GM23338 (cell line): ENCODE results near the gene COL18A1. TPM values are rescaled to one million over a fixed set of nuclear protein-coding genes. Genes with fewer than 3 reads are reported as not detected.

Experiments used
- ATAC-seq: fragments of 200-7000 bp; cut with Tn5 transposase; 3 replicates; pipeline ENCODE4 v1.9.1; 2020
- DNase-seq: peaks from one replicate; pipeline ENCODE4 v3.0.0-alpha.2; 2015; ENCODE audit warnings: low spot score
- H2AFZ ChIP-seq: fragments of 200-600 bp; sonication (generic); 2 replicates; pipeline ENCODE4 v1.8.0; 2016; ENCODE audit warnings: antibody characterized with exemption, mild to moderate bottlenecking, moderate library complexity
- H3F3A ChIP-seq: fragments of 200-600 bp; sonication (generic); replicated peaks from 2 replicates; pipeline ENCODE4 v1.8.0; 2017; ENCODE audit warnings: antibody characterized with exemption, mixed run types, low read depth
- H3K27ac ChIP-seq: fragments of 200-600 bp; sonication (generic); 2 replicates; pipeline ENCODE4 v1.6.1; 2016; ENCODE audit warnings: low read depth
- H3K27me3 ChIP-seq: fragments of 200-600 bp; sonication (generic); 2 replicates; pipeline ENCODE4 v1.8.0; 2016; ENCODE audit warnings: mild to moderate bottlenecking, mixed run types, moderate library complexity; ENCODE audit not compliant: insufficient read depth
- H3K36me3 ChIP-seq: fragments of 200-600 bp; sonication (generic); 2 replicates; pipeline ENCODE4 v1.8.0; 2016; ENCODE audit warnings: mild to moderate bottlenecking; ENCODE audit not compliant: insufficient read depth
- H3K4me1 ChIP-seq: fragments of 200-600 bp; sonication (generic); 2 replicates; pipeline ENCODE4 v1.8.0; 2016; ENCODE audit warnings: mild to moderate bottlenecking, moderate library complexity; ENCODE audit not compliant: insufficient read depth
- H3K4me2 ChIP-seq: fragments of 200-600 bp; sonication (generic); 2 replicates; pipeline ENCODE4 v1.7.1; 2017; ENCODE audit warnings: mixed run types
- H3K4me3 ChIP-seq: fragments of 200-600 bp; sonication (generic); 2 replicates; pipeline ENCODE4 v1.6.1; 2016; ENCODE audit warnings: mixed run types
- H3K79me2 ChIP-seq: fragments of 200-600 bp; sonication (generic); replicated peaks from 2 replicates; pipeline ENCODE4 v1.8.0; 2017; ENCODE audit warnings: mild to moderate bottlenecking; ENCODE audit not compliant: insufficient read depth
- H3K9me2 ChIP-seq: fragments of 200-600 bp; sonication (generic); 2 replicates; pipeline ENCODE4 v1.8.0; 2017; ENCODE audit not compliant: insufficient read depth
- H4K20me1 ChIP-seq: fragments of 200-600 bp; sonication (generic); replicated peaks from 2 replicates; pipeline ENCODE4 v1.8.0; 2017; ENCODE audit warnings: mild to moderate bottlenecking; ENCODE audit not compliant: insufficient read depth
- H3K27ac Mint-ChIP-seq: 2 replicates; pipeline ENCODE4 v1.8.0; 2020; ENCODE audit warnings: inconsistent platforms, mild to moderate bottlenecking, moderate library complexity, mixed read lengths
- H3K27me3 Mint-ChIP-seq: 3 replicates; pipeline ENCODE4 v1.8.0; 2022; ENCODE audit warnings: low read depth, mild to moderate bottlenecking, moderate library complexity, mixed read lengths, inconsistent platforms; ENCODE audit not compliant: insufficient read depth, poor library complexity
- H3K36me3 Mint-ChIP-seq: 3 replicates; pipeline ENCODE4 v1.8.0; 2021; ENCODE audit warnings: low read depth, mild to moderate bottlenecking, inconsistent platforms, moderate library complexity, mixed read lengths
- H3K4me1 Mint-ChIP-seq: 3 replicates; pipeline ENCODE4 v1.8.0; 2020; ENCODE audit warnings: mild to moderate bottlenecking, inconsistent platforms, mixed read lengths
- H3K4me3 Mint-ChIP-seq: 3 replicates; pipeline ENCODE4 v1.8.0; 2021; ENCODE audit warnings: moderate library complexity, mild to moderate bottlenecking, inconsistent platforms, mixed read lengths
- H3K9me3 Mint-ChIP-seq: 3 replicates; pipeline ENCODE4 v1.8.0; 2020; ENCODE audit warnings: moderate library complexity, mild to moderate bottlenecking, inconsistent platforms, mixed read lengths
- JUNB ChIP-seq: IDR thresholded peaks from one replicate; pipeline ENCODE4 v1.6.1; 2016; ENCODE audit warnings: antibody characterized with exemption; ENCODE audit not compliant: unreplicated experiment
- NANOG ChIP-seq: IDR thresholded peaks from 2 replicates; pipeline ENCODE4 v1.6.1; 2016; ENCODE audit warnings: antibody characterized with exemption, borderline replicate concordance
- POLR2AphosphoS5 ChIP-seq: IDR thresholded peaks from 2 replicates; pipeline ENCODE4 v1.6.1; 2016; ENCODE audit warnings: antibody characterized with exemption, low read depth
- STAT1 ChIP-seq: IDR thresholded peaks from one replicate; pipeline ENCODE4 v1.6.1; 2016; ENCODE audit warnings: antibody characterized with exemption; ENCODE audit not compliant: unreplicated experiment
- polyA plus RNA-seq: library from polyadenylated mRNA; unstranded; fragments of >200 nt; fragmentation: Nextera tagmentation; extraction: Ambion mirVana; gene quantifications from 2 replicates; pipeline ENCODE4 v1.2.1, GENCODE V29; 2016
- total RNA-seq: library from RNA; depleted of rRNA; stranded (reverse); fragments of >200 nt; shearing (Covaris generic); gene quantifications from 2 replicates; pipeline ENCODE4 v1.2.3, GENCODE V29; 2014
- TF ChIP-seq, protein P1 (sequence below): fragments of 250-450 bp; sonication (Bioruptor Pico); IDR thresholded peaks from 2 replicates; pipeline ENCODE4 v1.5.0; 2020; ENCODE audit warnings: mild to moderate bottlenecking, moderate library complexity

The COL18A1 gene
- total and polyA plus RNA-seq, 2 experiments from 2014 or later: 38.4 to 430 TPM

GRCh38 chr21:45479691-45480675 lies 75.0 kb downstream of the COL18A1 start:
- no peak overlapping the region for H3K4me3 Mint-ChIP-seq
- peaks cover 7% of the 10 kb centered on the region; the same call in 1 of the 2 replicates for H4K20me1 ChIP-seq
- H3K4me3 ChIP-seq: no peak overlapping the region
- H3K27ac ChIP-seq: no peak overlapping the region
- H3K4me2 ChIP-seq: no peak overlapping the region
- peaks cover 8% of the 10 kb centered on the region for H3K4me1 Mint-ChIP-seq
- no peaks in the 10 kb centered on the region for H3K27me3 ChIP-seq
- DNase-seq (no peak), ATAC-seq (no peak)
- H3K27me3 Mint-ChIP-seq: peaks cover 16% of the 10 kb centered on the region
- peaks cover 20% of the 10 kb centered on the region for H3F3A ChIP-seq
- no peaks in the 10 kb centered on the region for H3K9me2 ChIP-seq
- H3K36me3 Mint-ChIP-seq: peaks cover 64% of the 10 kb centered on the region
- TF ChIP-seq, protein P1, sequence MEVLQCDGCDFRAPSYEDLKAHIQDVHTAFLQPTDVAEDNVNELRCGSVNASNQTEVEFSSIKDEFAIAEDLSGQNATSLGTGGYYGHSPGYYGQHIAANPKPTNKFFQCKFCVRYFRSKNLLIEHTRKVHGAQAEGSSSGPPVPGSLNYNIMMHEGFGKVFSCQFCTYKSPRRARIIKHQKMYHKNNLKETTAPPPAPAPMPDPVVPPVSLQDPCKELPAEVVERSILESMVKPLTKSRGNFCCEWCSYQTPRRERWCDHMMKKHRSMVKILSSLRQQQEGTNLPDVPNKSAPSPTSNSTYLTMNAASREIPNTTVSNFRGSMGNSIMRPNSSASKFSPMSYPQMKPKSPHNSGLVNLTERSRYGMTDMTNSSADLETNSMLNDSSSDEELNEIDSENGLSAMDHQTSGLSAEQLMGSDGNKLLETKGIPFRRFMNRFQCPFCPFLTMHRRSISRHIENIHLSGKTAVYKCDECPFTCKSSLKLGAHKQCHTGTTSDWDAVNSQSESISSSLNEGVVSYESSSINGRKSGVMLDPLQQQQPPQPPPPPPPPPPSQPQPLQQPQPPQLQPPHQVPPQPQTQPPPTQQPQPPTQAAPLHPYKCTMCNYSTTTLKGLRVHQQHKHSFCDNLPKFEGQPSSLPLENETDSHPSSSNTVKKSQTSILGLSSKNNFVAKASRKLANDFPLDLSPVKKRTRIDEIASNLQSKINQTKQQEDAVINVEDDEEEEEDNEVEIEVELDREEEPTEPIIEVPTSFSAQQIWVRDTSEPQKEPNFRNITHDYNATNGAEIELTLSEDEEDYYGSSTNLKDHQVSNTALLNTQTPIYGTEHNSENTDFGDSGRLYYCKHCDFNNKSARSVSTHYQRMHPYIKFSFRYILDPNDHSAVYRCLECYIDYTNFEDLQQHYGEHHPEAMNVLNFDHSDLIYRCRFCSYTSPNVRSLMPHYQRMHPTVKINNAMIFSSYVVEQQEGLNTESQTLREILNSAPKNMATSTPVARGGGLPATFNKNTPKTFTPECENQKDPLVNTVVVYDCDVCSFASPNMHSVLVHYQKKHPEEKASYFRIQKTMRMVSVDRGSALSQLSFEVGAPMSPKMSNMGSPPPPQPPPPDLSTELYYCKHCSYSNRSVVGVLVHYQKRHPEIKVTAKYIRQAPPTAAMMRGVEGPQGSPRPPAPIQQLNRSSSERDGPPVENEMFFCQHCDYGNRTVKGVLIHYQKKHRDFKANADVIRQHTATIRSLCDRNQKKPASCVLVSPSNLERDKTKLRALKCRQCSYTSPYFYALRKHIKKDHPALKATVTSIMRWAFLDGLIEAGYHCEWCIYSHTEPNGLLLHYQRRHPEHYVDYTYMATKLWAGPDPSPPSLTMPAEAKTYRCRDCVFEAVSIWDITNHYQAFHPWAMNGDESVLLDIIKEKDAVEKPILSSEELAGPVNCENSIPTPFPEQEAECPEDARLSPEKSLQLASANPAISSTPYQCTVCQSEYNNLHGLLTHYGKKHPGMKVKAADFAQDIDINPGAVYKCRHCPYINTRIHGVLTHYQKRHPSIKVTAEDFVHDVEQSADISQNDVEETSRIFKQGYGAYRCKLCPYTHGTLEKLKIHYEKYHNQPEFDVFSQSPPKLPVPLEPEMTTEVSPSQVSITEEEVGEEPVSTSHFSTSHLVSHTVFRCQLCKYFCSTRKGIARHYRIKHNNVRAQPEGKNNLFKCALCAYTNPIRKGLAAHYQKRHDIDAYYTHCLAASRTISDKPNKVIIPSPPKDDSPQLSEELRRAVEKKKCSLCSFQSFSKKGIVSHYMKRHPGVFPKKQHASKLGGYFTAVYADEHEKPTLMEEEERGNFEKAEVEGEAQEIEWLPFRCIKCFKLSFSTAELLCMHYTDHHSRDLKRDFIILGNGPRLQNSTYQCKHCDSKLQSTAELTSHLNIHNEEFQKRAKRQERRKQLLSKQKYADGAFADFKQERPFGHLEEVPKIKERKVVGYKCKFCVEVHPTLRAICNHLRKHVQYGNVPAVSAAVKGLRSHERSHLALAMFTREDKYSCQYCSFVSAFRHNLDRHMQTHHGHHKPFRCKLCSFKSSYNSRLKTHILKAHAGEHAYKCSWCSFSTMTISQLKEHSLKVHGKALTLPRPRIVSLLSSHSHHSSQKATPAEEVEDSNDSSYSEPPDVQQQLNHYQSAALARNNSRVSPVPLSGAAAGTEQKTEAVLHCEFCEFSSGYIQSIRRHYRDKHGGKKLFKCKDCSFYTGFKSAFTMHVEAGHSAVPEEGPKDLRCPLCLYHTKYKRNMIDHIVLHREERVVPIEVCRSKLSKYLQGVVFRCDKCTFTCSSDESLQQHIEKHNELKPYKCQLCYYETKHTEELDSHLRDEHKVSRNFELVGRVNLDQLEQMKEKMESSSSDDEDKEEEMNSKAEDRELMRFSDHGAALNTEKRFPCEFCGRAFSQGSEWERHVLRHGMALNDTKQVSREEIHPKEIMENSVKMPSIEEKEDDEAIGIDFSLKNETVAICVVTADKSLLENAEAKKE (CRISPR knock-in tag): no peak
- TF ChIP-seq NANOG (no peak), POLR2AphosphoS5 (no peak), JUNB (no peak), STAT1 (no peak)
- H3K9me3 Mint-ChIP-seq: peaks cover 3% of the 10 kb centered on the region; the same call in 1 of the 3 replicates
- H3K79me2 ChIP-seq: no peaks in the 10 kb centered on the region
- no peak overlapping the region for H3K27ac Mint-ChIP-seq
- no peaks in the 10 kb centered on the region for H3K4me1 ChIP-seq
- H2AFZ ChIP-seq: no peak overlapping the region
- H3K36me3 ChIP-seq: peaks cover 11% of the 10 kb centered on the region
